HUES6 (cell line): ENCODE data around the gene POLE3.
A peak's percentile ranks its signal among the peaks of the same experiment; 100 is the strongest.

ENCODE experiments used
- H3K27ac ChIP-seq: 2 replicates; pipeline ENCODE4 v1.7.0; 2013; ENCODE audit warnings: low read depth, mild to moderate bottlenecking, low read length, inconsistent platforms
- H3K27me3 ChIP-seq: 2 replicates; pipeline ENCODE4 v1.6.1; 2013; ENCODE audit warnings: low read length; ENCODE audit not compliant: control insufficient read depth, insufficient read depth
- H3K36me3 ChIP-seq: 2 replicates; pipeline ENCODE4 v1.6.1; 2013; ENCODE audit warnings: low read length; ENCODE audit not compliant: control insufficient read depth, insufficient read depth
- H3K4me1 ChIP-seq: 2 replicates; pipeline ENCODE4 v1.6.1; 2013; ENCODE audit warnings: low read length; ENCODE audit not compliant: control insufficient read depth, insufficient read depth
- H3K4me3 ChIP-seq: 2 replicates; pipeline ENCODE4 v1.5.1; 2013; ENCODE audit warnings: low read depth, low read length
- H3K9ac ChIP-seq: one replicate; pipeline ENCODE4 v1.6.1; 2013; ENCODE audit warnings: mild to moderate bottlenecking, low read length
- H3K9me3 ChIP-seq: 2 replicates; pipeline ENCODE4 v1.6.1; 2013; ENCODE audit warnings: low read depth, low read length; ENCODE audit not compliant: control insufficient read depth, insufficient read depth

The POLE3 gene

GRCh38 chr9:113403646-113404045 lies 6.8 kb downstream of the POLE3 start:
- Histone ChIP-seq H3K27me3 (no peaks in the 10 kb centered on the region), H3K9ac (no peak overlapping the region), H3K4me3 (no peak overlapping the region), H3K9me3 (no peaks in the 10 kb centered on the region), H3K36me3 (peaks cover 17% of the 10 kb centered on the region), H3K27ac (no peak overlapping the region), H3K4me1 (0 out of 2 replicates have a peak, but pooled peaks cover 9% of the 10 kb centered on the region)

- peak within 1 kb of the TSS; percentile 98 for H3K4me3 ChIP-seq
- H3K36me3 ChIP-seq, result no peaks in the 10 kb centered on the region
- H3K27me3 ChIP-seq, result no peaks in the 10 kb centered on the region
- H3K9ac ChIP-seq, result peak within 1 kb of the TSS; percentile 54
- H3K9me3 ChIP-seq, result no peaks in the 10 kb centered on the region
- H3K4me1 ChIP-seq, result 0 out of 2 replicates have a peak, but pooled peaks cover 9% of the 10 kb centered on the region
- no peak within 1 kb of the TSS for H3K27ac ChIP-seq
Observed at GRCh38 chr9:113401027-113401792, 9.3 kb downstream of the POLE3 start, which contains the start of gene ALAD. TSS of gene ALAD (minus strand) at chr9:113401284. CDS start at chr9:113393559, 7,725 bp downstream.

GRCh38 chr9:113399646-113400200 lies 10.8 kb downstream of the POLE3 start:
- H3K4me1 ChIP-seq, result 0 out of 2 replicates have a peak, but pooled peaks cover 9% of the 10 kb centered on the region
- no peak overlapping the region for H3K9ac ChIP-seq
- H3K36me3 ChIP-seq, result no peaks in the 10 kb centered on the region
- peak overlapping the region; percentile 98 for H3K4me3 ChIP-seq
- H3K9me3 ChIP-seq, result no peaks in the 10 kb centered on the region
- H3K27ac ChIP-seq, result no peak overlapping the region
- H3K27me3 ChIP-seq, result no peaks in the 10 kb centered on the region

- no peak overlapping the region for H3K9ac ChIP-seq
Observed at GRCh38 chr9:113398796-113399195, 11.7 kb downstream of the POLE3 start.

GRCh38 chr9:113397203-113397631 lies 13.3 kb downstream of the POLE3 start:
- H3K9ac ChIP-seq, result no peak overlapping the region
- no peak overlapping the region for H3K4me3 ChIP-seq
- 0 out of 2 replicates have a peak, but pooled peaks cover 9% of the 10 kb centered on the region for H3K4me1 ChIP-seq

More at GRCh38 chr9:113398796-113399195, 11.7 kb downstream of the POLE3 start:
- H3K36me3 ChIP-seq, result no peaks in the 10 kb centered on the region
- H3K27ac ChIP-seq, result no peak overlapping the region
- no peak overlapping the region for H3K4me3 ChIP-seq
- H3K4me1 ChIP-seq, result 0 out of 2 replicates have a peak, but pooled peaks cover 9% of the 10 kb centered on the region
- no peaks in the 10 kb centered on the region for H3K9me3 ChIP-seq
- no peaks in the 10 kb centered on the region for H3K27me3 ChIP-seq

GRCh38 chr9:113395000-113395861 lies 15.2 kb downstream of the POLE3 start:
- Histone ChIP-seq H3K9ac (no peak overlapping the region), H3K36me3 (peaks cover 25% of the 10 kb centered on the region), H3K27ac (no peak overlapping the region), H3K4me1 (0 out of 2 replicates have a peak, but pooled peaks cover 2% of the 10 kb centered on the region), H3K9me3 (no peaks in the 10 kb centered on the region), H3K4me3 (no peak overlapping the region), H3K27me3 (no peaks in the 10 kb centered on the region)

More at GRCh38 chr9:113397203-113397631, 13.3 kb downstream of the POLE3 start:
- H3K36me3 ChIP-seq, result peaks cover 8% of the 10 kb centered on the region
- no peaks in the 10 kb centered on the region for H3K27me3 ChIP-seq
- H3K9me3 ChIP-seq, result no peaks in the 10 kb centered on the region
- no peak overlapping the region for H3K27ac ChIP-seq

- no peak overlapping the region for H3K9ac ChIP-seq
Observed at GRCh38 chr9:113393281-113393680, 17.2 kb downstream of the POLE3 start.

GRCh38 chr9:113391917-113392316 lies 18.6 kb downstream of the POLE3 start:
- Histone ChIP-seq H3K9ac (no peak overlapping the region), H3K4me3 (no peak overlapping the region), H3K36me3 (peaks cover 54% of the 10 kb centered on the region), H3K27ac (no peak overlapping the region), H3K9me3 (no peaks in the 10 kb centered on the region), H3K4me1 (no peaks in the 10 kb centered on the region), H3K27me3 (no peaks in the 10 kb centered on the region)

More at GRCh38 chr9:113393281-113393680, 17.2 kb downstream of the POLE3 start:
- Histone ChIP-seq H3K9me3 (no peaks in the 10 kb centered on the region), H3K4me1 (no peaks in the 10 kb centered on the region), H3K4me3 (no peak overlapping the region), H3K27ac (no peak overlapping the region), H3K27me3 (no peaks in the 10 kb centered on the region), H3K36me3 (peaks cover 43% of the 10 kb centered on the region)

- Histone ChIP-seq H3K4me3 (no peak overlapping the region), H3K36me3 (peaks cover 54% of the 10 kb centered on the region), H3K9me3 (no peaks in the 10 kb centered on the region), H3K27me3 (no peaks in the 10 kb centered on the region), H3K9ac (no peak overlapping the region), H3K27ac (no peak overlapping the region), H3K4me1 (no peaks in the 10 kb centered on the region)
Observed at GRCh38 chr9:113390192-113390960, 20.1 kb downstream of the POLE3 start.

- Histone ChIP-seq H3K9me3 (no peaks in the 10 kb centered on the region), H3K9ac (no peak overlapping the region), H3K4me1 (no peaks in the 10 kb centered on the region), H3K4me3 (no peak overlapping the region), H3K36me3 (peaks cover 54% of the 10 kb centered on the region), H3K27ac (no peak overlapping the region), H3K27me3 (no peaks in the 10 kb centered on the region)
Observed at GRCh38 chr9:113389451-113389850, 21.0 kb downstream of the POLE3 start.
